ENCODE measurements around the gene PRKG1.

The PRKG1 gene

DNA sequence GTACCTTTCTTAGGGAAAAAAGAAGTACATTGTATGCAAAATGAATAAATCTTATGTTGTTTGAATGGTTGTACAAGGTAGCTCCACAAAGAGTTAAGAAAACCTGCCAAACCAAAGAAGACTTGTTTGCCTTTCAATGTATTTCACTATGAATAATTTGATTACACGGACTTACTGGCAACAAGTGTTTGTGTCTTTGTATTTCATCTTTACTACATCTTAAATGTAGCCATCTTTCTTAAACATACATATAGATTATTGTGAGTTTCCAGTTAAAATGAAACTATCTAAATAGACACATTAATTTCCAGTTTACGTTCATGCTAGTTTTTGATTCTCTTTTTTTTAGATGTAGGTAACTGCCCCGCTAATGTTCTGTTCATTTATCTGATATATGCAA lies 2.8 kb downstream of the PRKG1 start:
- FAIRE-seq = no peak

DNA sequence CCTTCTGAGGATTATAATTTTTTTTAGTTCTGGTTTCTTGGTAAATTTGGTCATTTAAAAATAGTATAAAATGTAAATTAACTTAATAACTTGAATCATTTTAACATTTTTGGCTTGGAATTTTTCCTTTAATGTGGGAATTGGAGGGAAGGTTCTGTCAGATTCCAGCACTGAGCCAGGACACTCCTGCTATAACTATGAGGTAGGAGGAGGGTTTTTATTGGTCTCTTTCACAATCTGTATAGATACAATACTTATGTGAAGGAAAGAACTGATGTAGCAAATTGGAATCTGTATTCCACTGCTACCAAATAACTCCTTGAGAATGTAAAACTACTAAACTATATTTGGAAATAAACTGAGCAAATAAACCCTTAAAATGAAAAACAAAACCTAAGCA lies 3.2 kb downstream of the PRKG1 start:
- no peak for FAIRE-seq

DNA sequence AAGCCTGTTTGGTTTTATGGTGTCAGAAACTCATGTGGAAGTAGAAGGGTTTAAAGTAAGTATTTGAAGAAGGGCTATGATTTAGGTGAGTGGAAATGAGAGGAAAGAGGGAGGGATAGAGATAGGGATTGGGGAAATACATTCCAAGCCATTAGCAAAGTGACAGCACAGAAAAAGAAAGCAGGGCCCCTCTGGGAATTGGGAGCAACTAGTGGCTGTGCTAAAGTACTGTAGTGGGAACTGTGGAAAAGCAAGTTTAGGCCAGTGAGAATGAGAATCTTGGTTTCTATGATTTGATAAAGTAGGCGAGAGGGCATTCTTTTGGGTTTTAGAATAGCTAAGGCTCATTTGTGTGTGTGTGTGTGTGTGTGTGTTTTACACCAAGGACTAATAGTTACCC lies 5.0 kb downstream of the PRKG1 start:
- FAIRE-seq = no peak

DNA sequence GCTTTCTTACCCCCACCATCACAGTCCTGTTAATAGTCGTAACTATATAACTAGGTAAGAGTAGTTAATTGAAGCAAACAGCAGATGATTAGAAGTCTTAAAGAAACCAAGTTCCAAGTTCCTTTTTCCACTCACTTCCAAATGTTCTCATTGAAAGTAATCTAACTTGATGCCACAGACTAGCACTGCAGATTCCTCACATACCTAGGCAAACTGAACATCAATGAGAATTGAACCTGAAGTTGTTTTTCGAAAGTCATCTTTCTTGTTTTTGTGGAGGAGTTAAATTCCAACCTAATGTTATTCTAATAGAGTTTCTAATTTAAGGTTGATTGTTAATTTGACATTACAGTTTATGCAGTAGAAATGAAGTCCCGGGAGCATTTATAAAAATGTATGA lies 5.5 kb downstream of the PRKG1 start:
- no peak for FAIRE-seq

DNA sequence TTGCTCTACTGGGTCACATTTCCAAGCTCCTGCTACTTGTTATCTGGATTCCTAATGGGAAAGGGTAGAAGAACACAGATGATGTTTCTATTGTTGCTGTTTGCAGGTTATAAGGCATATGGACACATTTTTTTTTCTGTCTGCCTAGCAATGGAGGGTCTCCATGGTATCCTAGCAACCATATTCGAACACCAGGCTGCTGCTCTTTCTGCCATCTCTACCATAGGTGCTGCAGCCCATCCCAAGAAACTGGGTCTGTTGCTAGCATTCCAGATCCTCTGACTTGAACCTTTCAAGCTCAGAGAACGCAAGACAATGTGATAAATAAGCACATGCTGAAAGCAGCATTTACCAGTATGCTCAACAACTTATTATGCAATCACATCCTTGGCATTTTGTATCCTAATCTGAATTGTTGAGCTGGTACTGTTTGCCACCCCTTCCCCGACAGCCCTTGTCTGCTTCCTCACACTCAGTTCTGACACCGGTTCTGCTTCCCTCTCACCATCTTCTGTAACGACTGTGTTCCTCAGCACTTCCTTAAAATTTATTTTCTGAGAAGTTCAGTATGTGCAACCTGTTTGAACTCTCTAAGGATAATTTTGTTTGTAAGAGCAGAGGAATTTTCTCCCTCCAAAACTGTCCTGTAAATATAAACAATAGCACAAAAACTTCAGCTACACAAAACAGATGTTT lies 6.2 kb downstream of the PRKG1 start:
- FAIRE-seq = no peak

DNA sequence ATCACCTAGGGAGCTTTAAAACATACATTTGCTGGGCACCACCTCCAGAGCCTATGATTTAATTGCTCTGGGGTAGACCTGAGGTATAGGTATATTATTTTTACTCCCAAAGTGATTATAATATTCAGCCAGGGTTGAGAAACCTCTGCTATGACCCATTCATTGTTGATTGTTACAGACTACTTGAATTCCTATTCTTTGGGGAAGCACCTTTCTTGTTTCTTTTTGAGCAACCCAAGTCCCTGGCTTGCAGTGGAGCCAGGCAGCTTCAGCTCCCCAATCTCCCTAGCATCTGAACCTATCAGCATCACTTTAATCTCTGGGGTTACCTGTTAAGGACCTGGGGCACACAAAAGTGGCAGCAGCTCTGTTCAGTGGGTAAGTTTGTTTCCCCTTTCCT lies 8.6 kb downstream of the PRKG1 start:
- FAIRE-seq = no peak

DNA sequence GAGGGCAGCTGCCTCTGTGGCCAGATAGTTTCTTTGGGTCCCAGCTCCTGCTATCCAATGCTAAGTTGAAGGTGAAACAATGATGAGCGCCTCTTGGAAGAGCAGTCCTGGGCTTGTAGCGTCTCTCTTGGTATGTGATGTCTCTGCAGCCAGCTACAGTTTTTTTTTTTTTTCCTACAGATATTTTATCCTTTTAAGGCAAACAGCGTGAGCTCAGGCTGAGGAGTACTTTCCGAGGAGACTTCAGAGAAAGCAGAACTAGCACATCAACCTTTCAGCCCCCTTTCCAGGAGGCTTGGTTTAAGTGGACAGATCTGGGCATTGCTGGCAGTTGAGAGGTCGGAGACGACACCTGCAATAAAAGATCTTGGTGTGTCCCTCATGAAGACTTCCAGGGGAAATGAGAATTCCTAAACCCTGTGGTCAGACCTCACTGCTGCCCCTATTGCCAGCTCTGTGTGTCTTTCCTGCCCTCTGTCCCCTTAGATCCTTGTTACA lies 9.1 kb downstream of the PRKG1 start:
- FAIRE-seq = no peak

DNA sequence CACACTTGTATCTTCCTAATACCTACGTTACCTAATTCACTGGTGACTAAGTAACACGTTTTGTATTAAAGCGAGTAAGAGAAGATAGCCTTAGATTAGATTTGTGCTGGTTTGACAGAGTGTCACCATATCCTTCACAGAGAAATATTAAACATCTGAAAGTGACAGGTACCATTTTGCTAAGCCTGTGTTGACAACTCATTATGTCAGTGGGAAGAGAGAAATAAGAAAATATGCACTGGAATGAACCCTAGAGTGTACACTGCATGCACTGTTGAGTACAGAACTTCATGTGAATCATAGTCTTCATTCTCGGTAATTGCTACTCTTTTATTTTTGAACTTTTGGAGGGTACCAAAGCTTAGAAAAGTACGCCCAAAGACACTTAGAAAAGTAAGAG lies 10.9 kb downstream of the PRKG1 start:
- FAIRE-seq = no peak

DNA sequence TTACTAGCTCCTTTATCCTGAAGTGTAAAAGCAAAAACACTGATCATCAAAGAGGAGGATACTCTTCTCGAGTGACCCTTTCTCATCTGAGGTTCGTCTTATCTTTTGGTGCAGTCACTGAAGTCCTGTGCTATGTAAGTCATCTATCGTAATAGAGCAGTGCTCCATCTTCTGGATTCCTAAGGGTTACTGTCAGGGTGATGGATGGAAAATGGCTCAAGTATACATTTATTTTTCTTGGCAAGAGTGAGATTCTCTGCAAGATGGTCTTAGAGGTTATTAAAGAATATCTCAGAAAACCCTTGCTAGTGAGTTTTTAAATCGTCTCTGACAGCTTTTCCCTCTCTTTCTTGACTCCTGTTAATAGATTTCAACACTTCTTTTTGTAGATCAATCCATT lies 12.4 kb downstream of the PRKG1 start:
- FAIRE-seq = no peak

DNA sequence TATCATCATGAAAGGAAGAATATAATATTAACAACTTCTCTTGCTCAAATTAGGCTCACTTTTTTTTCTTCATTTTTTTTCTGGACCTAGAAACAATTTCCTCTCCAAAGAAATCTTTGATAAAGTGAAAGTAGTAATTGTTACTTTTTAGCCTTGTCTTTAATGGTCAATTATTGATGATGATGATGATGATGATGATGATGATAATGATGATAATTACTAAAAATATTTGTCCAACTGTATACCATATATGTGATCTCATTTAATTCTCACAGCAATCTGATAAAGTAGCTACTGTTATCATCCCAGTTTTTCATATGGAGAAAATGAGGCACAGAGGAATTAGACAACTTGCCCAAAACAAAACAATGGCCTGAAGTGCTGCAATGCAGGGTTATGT lies 12.8 kb downstream of the PRKG1 start:
- no peak for FAIRE-seq

DNA sequence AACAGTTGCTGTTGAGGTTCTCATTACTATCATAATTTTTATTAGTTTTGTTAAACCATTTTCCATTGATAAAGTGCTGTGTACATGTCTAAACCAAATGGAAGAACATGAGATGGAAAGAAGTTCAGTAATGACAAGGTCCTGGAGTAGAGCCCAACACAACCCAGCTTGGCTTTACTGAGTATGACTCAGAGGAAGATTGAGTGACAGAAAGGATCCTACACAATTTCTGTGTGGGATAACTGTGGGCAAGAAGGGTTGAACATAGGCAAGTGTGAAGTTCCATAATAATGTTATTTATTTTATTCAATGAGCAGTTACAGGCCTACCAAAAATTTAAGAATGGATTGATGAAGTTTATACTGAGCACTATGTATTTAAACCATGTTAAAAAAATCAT lies 15.9 kb downstream of the PRKG1 start:
- no peak for FAIRE-seq

DNA sequence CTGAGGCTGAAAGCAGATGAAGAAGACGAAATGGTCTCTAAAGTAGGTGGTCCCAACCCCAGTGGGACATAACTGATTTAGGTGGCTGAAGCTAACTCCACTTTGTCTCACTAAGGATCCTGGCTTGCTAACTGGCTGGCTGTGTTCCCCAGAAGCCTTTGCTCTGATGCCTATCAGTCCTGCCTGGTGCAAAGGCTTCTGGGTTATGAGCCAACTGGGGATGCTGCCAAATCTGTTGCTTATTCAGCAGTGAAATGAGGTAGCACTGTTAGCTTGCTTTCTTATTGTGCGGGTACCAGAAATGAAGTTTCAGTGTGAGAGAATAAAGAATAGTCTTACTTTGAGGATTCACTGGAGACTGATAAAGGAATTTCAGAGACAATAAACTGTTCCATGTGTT lies 18.1 kb downstream of the PRKG1 start:
- no peak for FAIRE-seq

DNA sequence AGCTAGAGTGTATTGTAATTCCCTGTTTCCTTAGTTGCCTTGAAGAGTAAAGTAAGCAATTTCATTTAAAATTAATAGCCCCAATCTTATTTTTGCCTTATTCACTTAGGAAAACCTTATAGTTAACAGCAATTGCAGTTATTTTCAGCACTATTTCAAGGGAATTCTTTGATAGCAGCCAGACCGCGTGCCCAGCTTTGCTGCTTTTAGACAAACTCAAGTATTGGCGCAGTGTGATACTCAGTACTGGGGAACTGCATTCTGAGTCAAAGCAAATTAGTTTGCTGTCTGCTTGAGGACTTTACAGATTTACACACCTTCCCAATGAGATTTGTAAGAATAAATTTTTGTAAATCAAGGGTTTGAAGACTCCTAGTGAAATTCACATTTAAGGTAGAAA lies 21.2 kb downstream of the PRKG1 start:
- no peak for FAIRE-seq

DNA sequence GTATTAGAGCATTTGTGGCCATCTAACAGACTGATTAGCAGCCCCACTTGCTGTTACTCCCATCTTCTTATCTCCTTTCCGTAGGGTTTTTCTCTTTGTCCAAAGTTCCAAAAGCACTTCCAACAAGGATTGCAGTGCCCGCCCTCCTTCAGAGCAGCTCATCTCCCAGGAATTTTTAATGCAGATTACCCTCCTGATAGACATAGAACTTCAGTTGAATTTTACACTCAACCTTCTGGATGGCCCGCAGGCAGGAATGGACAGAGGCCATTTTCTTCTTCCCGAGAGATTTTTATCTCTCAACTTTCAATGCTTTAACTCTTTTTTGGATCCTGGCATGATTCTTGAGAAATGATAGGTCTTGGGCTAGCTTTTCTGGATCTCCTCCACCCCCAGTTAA lies 23.3 kb downstream of the PRKG1 start:
- FAIRE-seq = no peak

DNA sequence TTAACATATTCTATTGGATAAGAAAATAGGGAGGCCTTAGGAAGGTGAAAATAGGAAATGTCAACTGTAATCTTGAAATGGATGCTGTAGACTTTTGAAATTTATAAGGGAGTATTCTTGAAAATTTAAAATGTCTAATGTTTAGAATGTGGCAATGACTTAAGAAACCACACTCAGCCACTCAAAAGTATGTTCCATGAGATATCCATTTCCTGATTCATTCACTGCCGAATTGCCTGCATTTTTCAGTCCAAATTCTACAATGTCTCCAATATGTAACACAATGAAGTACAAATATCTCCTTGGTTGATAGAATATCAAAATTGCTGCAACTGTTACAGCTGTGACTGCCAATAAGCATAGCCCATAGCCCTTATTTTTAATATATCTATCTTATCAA lies 25.9 kb downstream of the PRKG1 start:
- FAIRE-seq = no peak

DNA sequence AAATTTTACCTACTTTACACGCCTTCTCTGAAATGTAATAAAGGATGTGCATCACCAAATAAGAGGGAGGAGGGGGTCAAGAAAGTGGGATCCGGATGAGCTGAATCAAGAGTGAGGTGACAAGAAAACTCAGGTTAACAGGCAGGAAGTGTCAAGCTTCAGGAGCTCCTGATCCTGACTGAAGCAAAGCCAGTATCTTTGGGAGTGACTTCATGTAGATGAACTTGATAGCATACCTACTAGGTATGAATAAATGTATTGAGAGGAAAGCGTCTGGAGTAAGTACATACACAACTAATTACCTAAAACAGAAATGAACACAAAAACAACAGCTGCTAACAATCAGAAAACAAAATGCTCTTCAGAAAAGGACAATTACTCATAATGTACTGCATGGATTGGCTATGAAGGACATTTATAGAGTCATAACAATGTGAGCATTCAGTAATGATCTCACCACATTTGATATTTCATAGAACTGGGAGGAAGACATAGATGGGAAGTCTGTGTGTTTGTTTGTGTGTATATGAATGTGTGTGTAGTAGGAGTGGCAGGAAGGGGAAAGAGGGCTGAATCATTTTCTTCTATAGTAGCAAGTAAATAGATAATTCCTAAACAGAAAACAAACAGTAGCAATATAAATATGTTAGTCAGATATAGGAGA lies 29.4 kb downstream of the PRKG1 start:
- FAIRE-seq = no peak

DNA sequence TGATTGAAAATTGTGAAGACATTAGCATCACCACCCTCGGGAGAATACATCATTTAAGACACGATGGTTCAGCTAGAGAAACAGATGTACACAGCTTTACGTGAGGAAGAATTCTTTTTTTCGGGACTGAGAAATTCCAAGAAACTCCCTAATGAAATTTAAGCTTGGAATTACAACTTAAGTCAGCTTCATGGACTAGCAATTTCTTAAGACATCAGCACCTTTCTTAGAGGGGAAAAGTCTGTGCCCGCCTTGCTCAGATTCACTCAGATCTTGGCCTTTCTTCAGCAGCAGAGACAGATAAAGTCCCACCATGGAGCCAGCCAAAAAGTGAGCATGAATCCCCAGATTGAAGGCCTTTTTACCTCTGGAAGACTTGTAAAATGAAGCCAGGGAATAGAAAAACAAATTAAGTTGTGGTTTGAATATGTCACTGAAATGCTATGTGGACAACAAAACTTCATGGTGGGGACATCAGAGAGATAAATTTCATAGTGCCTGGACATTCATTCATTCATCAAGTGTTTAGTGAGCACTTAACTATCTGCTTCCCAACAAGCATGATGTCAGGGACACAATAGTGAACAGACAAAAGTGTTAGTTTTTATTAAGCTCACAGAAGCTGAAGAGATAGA lies 32.1 kb downstream of the PRKG1 start:
- no peak for FAIRE-seq

DNA sequence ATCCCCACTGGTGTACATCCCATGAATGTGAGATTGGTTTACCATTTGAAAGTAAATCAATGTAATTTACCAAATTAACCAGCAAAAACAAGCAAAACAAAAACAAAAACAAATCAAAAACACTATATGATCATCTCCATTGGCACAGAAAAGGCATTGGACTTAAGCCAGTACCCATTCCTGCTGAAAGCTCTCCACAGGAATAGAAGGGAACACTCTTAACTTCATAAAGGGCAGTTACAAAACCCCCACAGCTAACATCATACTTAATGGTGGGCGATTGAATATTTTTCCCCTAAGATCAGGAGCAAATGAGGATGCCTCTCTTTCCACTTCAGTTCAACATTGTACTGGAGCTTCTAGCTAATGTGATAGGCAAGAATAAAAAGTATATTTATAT lies 34.1 kb downstream of the PRKG1 start:
- no peak for FAIRE-seq

DNA sequence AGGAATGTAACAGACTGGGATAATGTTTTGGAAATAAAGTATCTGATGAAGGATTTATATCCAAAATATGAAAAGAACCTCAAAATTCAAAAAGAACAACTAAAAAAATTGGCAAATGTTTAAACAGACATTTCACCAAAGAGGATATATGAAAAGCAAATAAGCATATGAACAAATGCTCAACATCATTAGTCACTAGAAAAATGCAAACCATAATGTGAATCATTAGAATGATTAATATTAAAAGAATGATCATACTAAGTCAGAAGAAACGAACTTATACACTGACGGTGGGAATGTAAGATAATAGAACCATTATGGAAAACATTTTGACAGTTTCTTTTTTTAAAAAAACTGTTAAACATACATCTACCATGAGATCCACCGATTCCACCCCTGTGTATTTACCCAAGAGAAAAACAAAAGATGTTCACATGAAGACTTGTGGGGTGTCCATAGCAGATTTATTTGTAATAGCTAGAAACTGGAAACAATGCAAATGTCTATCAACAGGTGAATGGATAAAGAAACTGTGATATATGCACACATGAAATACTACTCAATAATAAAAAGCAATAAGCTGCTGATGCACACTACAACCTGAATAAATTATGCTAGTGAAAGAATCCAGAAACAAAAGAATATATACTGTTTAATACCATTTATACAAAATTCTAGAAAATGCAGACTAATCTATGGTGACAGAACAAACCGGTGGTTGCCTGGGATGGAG lies 35.7 kb downstream of the PRKG1 start:
- no peak for FAIRE-seq

DNA sequence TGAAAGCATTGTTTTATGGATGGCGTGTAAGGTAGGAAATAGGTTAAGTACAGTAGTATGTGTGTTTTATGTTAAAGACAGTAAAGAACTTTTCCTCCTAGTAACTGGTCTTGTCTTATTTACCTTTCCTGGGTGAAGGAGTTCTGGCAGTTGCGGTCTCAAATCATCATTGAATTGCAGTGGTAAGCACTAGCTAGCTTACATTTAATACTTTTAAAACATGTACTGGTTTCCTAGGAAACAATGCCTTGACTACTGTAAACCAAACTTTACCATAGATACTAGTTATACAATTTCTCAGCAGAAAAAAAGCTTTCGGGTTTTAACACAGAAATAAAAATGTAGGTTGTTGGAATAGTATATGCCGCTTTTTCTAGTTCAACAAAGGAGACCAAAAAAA lies 37.7 kb downstream of the PRKG1 start:
- FAIRE-seq = no peak

DNA sequence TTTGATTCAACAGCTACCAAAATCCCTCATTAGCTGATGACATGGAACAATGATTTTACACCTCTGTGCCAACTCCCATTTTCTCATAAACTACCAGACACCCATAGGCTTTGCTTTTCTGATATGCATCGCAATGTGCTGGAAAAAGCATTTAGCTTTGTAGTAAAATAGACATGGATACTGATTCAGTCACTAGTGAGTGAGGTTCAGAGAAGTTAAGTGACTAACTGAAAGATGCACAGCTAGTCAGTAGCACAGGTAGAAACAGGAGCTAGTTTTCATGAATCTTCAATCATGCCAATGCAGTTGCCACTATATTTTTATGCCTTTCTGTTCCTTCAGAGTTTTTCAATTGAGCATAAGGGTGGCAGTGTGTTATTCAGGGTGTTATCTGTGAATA lies 38.7 kb downstream of the PRKG1 start:
- FAIRE-seq = no peak

DNA sequence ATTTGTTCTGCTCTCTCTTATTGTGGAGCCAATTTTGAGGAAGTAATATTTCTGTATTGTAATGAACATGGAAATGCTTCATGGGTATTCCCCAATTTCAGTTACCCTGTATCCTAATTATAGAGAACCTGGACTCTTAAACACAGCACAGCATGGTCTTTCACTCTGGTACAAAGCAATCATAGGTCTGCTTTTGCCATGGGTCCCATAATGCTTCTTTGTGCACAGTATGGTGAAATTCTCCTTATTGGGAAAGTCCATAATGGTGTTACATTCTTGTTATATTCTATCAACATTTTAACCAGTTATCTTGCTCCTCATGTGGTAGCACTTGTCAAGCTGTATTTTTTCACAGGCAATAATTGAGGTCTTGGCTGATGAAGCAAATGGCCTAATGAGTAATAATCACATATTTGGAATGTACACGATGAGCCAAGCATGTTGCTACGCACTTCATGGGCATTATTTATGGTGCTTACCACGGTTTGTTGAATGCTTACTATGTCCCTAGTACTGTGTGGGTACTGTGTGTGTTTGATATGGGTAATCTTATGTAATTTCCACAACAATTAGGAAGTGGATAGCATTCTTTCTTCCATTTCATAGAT lies 42.9 kb downstream of the PRKG1 start:
- FAIRE-seq = no peak

DNA sequence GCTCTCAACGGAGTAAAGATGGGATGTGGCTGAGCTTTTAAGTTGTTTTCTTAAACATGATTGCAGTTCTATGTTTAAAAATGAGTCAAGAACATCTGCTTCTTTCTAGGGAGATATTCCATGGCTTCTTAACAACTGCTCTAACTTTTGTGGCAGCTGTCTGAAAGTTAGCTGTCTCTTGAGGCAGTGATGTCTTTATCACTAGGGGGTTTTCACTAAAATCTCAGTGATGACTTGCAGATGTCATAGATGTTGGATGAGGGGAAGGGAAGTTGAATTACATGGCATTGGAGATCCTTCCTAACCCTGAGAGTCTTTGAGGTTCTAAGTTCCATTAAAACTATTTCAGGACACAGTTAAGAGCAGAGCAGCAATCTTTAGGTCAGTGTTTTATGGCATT lies 43.5 kb downstream of the PRKG1 start:
- no peak for FAIRE-seq

Data from colon (tissue), 2 donors.